Cardiac muscle cell (in vitro differentiated cells and primary cell): ENCODE results near the gene KRT8. TPM values are rescaled to one million over a fixed set of nuclear protein-coding genes. Genes with fewer than 3 reads are reported as not detected.
A peak's percentile ranks its signal among the peaks of the same experiment; 100 is the strongest.

Source experiments
- DNase-seq, 2 donors: peaks; one replicate each; pipeline versions ENCODE4 v3.0.0 to v3.0.0-alpha.2; 2010 to 2017; ENCODE audit warnings: low read depth in 1 of 2, low spot score in 1 of 2
- H3K27ac ChIP-seq: fragments of 200-600 bp; sonication (generic); 2 replicates; pipeline ENCODE4 v1.5.1; 2016
- H3K27me3 ChIP-seq: fragments of 200-600 bp; sonication (generic); 2 replicates; pipeline ENCODE4 v1.6.0; 2016; ENCODE audit warnings: control low read depth
- H3K36me3 ChIP-seq: fragments of 200-600 bp; sonication (generic); 2 replicates; pipeline ENCODE4 v1.5.1; 2016; ENCODE audit warnings: control low read depth
- H3K4me1 ChIP-seq: fragments of 200-600 bp; sonication (generic); 2 replicates; pipeline ENCODE4 v1.8.1; 2017; ENCODE audit warnings: low read depth, mild to moderate bottlenecking, mixed run types
- H3K4me3 ChIP-seq: fragments of 200-600 bp; sonication (generic); 2 replicates; pipeline ENCODE4 v1.5.1; 2016; ENCODE audit warnings: mild to moderate bottlenecking
- H3K9me3 ChIP-seq: fragments of 200-600 bp; sonication (generic); 2 replicates; pipeline ENCODE4 v1.5.1; 2017; ENCODE audit warnings: low read depth, mild to moderate bottlenecking, control low read depth
- polyA plus RNA-seq: library from polyadenylated mRNA; unstranded; fragments of >200 nt; fragmentation: Nextera tagmentation; extraction: Ambion mirVana; gene quantifications from 2 replicates; pipeline ENCODE4 v1.2.1, GENCODE V29; 2016
- total RNA-seq: library from RNA; depleted of rRNA; stranded (reverse); fragments of >200 nt; gene quantifications from 2 replicates; pipeline ENCODE4 v1.2.3, GENCODE V29; 2016
- TF ChIP-seq, protein P1 (sequence below): IDR thresholded peaks from 2 replicates; pipeline ENCODE4 v1.5.1; 2012; ENCODE audit warnings: low read depth, mild to moderate bottlenecking, low read length

KRT8 gene
- total and polyA plus RNA-seq, 2 experiments from 2014 or later, result 480 to 1,480 TPM

DNA sequence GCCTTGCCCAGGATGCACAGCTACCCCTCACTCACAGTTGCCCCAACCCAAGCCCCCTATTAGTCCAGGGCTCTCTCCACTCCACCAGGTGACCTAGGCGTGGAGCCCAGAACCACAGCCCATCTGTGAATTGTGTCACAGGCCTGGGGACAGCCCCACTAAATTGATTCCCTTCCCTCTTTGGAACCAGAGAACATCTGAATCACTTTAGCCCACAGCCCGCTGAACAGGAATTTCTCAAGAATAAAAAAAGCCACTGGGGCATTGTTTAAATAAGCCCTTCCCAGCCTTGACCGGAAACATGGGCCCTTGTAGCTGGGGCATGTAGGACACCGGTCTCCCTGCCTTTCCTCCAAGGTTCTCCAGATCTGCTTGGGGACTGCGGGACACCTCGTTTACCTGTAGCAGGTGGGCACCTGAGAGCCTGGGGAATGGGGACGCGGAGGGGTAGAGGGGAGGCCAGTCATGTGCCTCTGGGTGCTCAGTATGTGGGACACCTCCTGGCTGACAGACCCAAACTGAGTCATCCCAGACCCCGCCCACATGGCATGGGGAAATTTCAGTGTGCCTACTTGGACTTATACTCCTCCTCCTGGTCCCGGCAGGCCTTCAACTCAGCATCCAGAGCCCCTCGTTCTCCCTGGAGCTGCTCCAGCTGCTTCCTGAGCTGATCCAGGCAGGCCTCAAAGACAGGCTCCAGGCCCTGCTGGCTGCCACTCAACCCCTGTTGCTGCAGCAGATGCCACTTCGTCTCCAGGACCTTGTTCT, 57.4 kb downstream of the KRT8 start:
- H3K9me3 ChIP-seq, result no peaks in the 10 kb centered on the region
- no peak overlapping the region for H3K27ac ChIP-seq
- no peak overlapping the region for H3K4me3 ChIP-seq
- H3K27me3 ChIP-seq, result peaks cover 4% of the 10 kb centered on the region
- no peaks in the 10 kb centered on the region for H3K36me3 ChIP-seq
- peak in 1 of 2 donors; percentile 44 for DNase-seq
- TF ChIP-seq, protein P1, sequence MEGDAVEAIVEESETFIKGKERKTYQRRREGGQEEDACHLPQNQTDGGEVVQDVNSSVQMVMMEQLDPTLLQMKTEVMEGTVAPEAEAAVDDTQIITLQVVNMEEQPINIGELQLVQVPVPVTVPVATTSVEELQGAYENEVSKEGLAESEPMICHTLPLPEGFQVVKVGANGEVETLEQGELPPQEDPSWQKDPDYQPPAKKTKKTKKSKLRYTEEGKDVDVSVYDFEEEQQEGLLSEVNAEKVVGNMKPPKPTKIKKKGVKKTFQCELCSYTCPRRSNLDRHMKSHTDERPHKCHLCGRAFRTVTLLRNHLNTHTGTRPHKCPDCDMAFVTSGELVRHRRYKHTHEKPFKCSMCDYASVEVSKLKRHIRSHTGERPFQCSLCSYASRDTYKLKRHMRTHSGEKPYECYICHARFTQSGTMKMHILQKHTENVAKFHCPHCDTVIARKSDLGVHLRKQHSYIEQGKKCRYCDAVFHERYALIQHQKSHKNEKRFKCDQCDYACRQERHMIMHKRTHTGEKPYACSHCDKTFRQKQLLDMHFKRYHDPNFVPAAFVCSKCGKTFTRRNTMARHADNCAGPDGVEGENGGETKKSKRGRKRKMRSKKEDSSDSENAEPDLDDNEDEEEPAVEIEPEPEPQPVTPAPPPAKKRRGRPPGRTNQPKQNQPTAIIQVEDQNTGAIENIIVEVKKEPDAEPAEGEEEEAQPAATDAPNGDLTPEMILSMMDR, result no peak
- H3K4me1 ChIP-seq, result no peaks in the 10 kb centered on the region

Other genes with a start within 250 kb of the KRT8 start
- not detected in 2 replicates for gene KRT1, start 224.7 kb downstream of the KRT8 start, total RNA-seq
- not detected in 2 replicates for gene KRT1, start 224.7 kb downstream of the KRT8 start, polyA plus RNA-seq
- not detected in 2 replicates for gene KRT77, start 201.6 kb downstream of the KRT8 start, total RNA-seq
- gene KRT77, start 201.6 kb downstream of the KRT8 start, polyA plus RNA-seq, result not detected in 2 replicates
- gene KRT76, start 127.7 kb downstream of the KRT8 start, total RNA-seq, result not detected in 2 replicates
- gene KRT76, start 127.7 kb downstream of the KRT8 start, polyA plus RNA-seq, result not detected in 2 replicates
- not detected in 2 replicates for gene KRT3, start 109.0 kb downstream of the KRT8 start, total RNA-seq
- not detected in 2 replicates for gene KRT3, start 109.0 kb downstream of the KRT8 start, polyA plus RNA-seq
- not detected in 2 replicates for gene KRT4, start 91.0 kb downstream of the KRT8 start, total RNA-seq
- not detected in 2 replicates for gene KRT4, start 91.0 kb downstream of the KRT8 start, polyA plus RNA-seq
- not detected in 2 replicates for gene KRT79, start 70.8 kb downstream of the KRT8 start, total RNA-seq
- not detected in 2 replicates for gene KRT79, start 70.8 kb downstream of the KRT8 start, polyA plus RNA-seq
- gene KRT78, start 56.1 kb downstream of the KRT8 start, total RNA-seq, result not detected in 2 replicates
- gene KRT78, start 56.1 kb downstream of the KRT8 start, polyA plus RNA-seq, result not detected in 2 replicates
- 310 and 601 TPM in 2 replicates for gene KRT18, start 44.0 kb upstream of the KRT8 start, total RNA-seq
- gene KRT18, start 44.0 kb upstream of the KRT8 start, polyA plus RNA-seq, result 472 and 838 TPM in 2 replicates
- 374 and 722 TPM in 2 replicates for gene EIF4B, start 101.4 kb upstream of the KRT8 start, total RNA-seq
- gene EIF4B, start 101.4 kb upstream of the KRT8 start, polyA plus RNA-seq, result 50.0 and 81.5 TPM in 2 replicates
- 3.9 and 4.5 TPM in 2 replicates for gene TNS2, start 145.0 kb upstream of the KRT8 start, total RNA-seq
- gene TNS2, start 145.0 kb upstream of the KRT8 start, polyA plus RNA-seq, result 2.2 and 5.1 TPM in 2 replicates
- gene SPRYD3, start 174.3 kb upstream of the KRT8 start, total RNA-seq, result 14.8 and 15.8 TPM in 2 replicates
- gene SPRYD3, start 174.3 kb upstream of the KRT8 start, polyA plus RNA-seq, result 17.6 and 19.4 TPM in 2 replicates
- gene IGFBP6, start 192.6 kb upstream of the KRT8 start, total RNA-seq, result 58.9 and 105 TPM in 2 replicates
- gene IGFBP6, start 192.6 kb upstream of the KRT8 start, polyA plus RNA-seq, result 75.4 and 109 TPM in 2 replicates
- 0.57 and 1.6 TPM in 2 replicates for gene SOAT2, start 198.4 kb upstream of the KRT8 start, total RNA-seq
- gene SOAT2, start 198.4 kb upstream of the KRT8 start, polyA plus RNA-seq, result 1.3 and 1.9 TPM in 2 replicates